Heart left ventricle (tissue), 13 donors: ENCODE results near the gene GATAD2B.

ENCODE experiments used
- CTCF ChIP-seq, 12 donors: fragments of 200-600 bp; sonication (generic) in 4 of 12; IDR thresholded peaks; one replicate each; pipeline versions ENCODE4 v1.5.0 to v1.8.0; 2018 to 2022; ENCODE audit warnings: antibody characterized with exemption in 12 of 12, mild to moderate bottlenecking in 5 of 12
- POLR2A ChIP-seq, 2 donors: fragments of 450-650 bp; IDR thresholded peaks; one replicate each; pipeline ENCODE4 v1.6.1; 2017; ENCODE audit warnings: antibody characterized with exemption in 2 of 2, mild to moderate bottlenecking in 2 of 2, moderate library complexity in 2 of 2
- donor health status: ischemic (EF 13 %, LVEDD 7.1; RV severe dilation, severe dysfunction).
- donor health status: DM: no; HTN: yes; CAD: no.
- donor health status: DM: no; HTN: no; CAD: no.
- donor health status: ischemic (EF 25% LVEDD 6.9; RV normal size, moderate dysfunction).
- donor health status: ischemic (EF 25% LVEDD 5.7; RV mildly dilated, moderate dysfunction).
- donor health status: ischemic (EF 35%, LVEDD 5.7; RV mildly dilated, moderate dysfunction).
- donor health status: nonischemic (EF 11% LVEDD 7.7; RV severe dilation, severe dysfunction).
- donor health status: DM: yes; HTN: yes; CAD: no.
- donor health status: PGD.
- donor health status: ischemic (EF 29% LVEDD 5.4; RV normal size, mild dysfunction).
- donor health status: nonischemic (EF 23%, LVEDD 6.1; RV moderate dilation, normal function).

GRCh38 chr1:153791648-153792253 is 131.0 kb downstream of the GATAD2B start:
- no peak for TF ChIP-seq CTCF (IDR thresholded peaks at IDR 0.05)
- no peak for TF ChIP-seq POLR2A (IDR thresholded peaks at IDR 0.05)
